IPS-15b (cell line): Measurements from ENCODE around the gene C11orf52.

ENCODE experiments used
- H3K27me3 ChIP-seq: one replicate; pipeline ENCODE4 v1.6.1; 2013; ENCODE audit warnings: low read length; ENCODE audit not compliant: control insufficient read depth, insufficient read depth
- H3K36me3 ChIP-seq: one replicate; pipeline ENCODE4 v1.6.1; 2013; ENCODE audit warnings: low read length; ENCODE audit not compliant: control insufficient read depth, insufficient read depth
- H3K4me1 ChIP-seq: one replicate; pipeline ENCODE4 v1.6.1; 2013; ENCODE audit warnings: mild to moderate bottlenecking, low read length; ENCODE audit not compliant: control insufficient read depth, insufficient read depth
- H3K4me3 ChIP-seq: one replicate; pipeline ENCODE4 v1.5.1; 2013; ENCODE audit warnings: low read depth, low read length
- H3K9ac ChIP-seq: one replicate; pipeline ENCODE4 v1.6.1; 2013; ENCODE audit warnings: low read depth, mild to moderate bottlenecking, low read length
- H3K9me3 ChIP-seq: one replicate; pipeline ENCODE4 v1.6.1; 2013; ENCODE audit warnings: mild to moderate bottlenecking, low read length; ENCODE audit not compliant: control insufficient read depth, insufficient read depth

Gene C11orf52

GRCh38 chr11:111967649-111968048 lies 48.9 kb downstream of the C11orf52 start:
- Histone ChIP-seq H3K36me3 (no peaks in the 10 kb centered on the region), H3K4me1 (peaks cover 6% of the 10 kb centered on the region), H3K9ac (no peak overlapping the region), H3K4me3 (no peak overlapping the region), H3K9me3 (no peaks in the 10 kb centered on the region), H3K27me3 (no peaks in the 10 kb centered on the region)

GRCh38 chr11:111969344-111969743 lies 50.6 kb downstream of the C11orf52 start:
- H3K9ac ChIP-seq, result no peak overlapping the region
- no peaks in the 10 kb centered on the region for H3K27me3 ChIP-seq
- no peaks in the 10 kb centered on the region for H3K36me3 ChIP-seq
- H3K4me3 ChIP-seq, result no peak overlapping the region
- H3K9me3 ChIP-seq, result no peaks in the 10 kb centered on the region
- no peaks in the 10 kb centered on the region for H3K4me1 ChIP-seq

GRCh38 chr11:111974446-111974845 lies 55.7 kb downstream of the C11orf52 start:
- H3K9me3 ChIP-seq, result no peaks in the 10 kb centered on the region
- no peak overlapping the region for H3K9ac ChIP-seq
- H3K36me3 ChIP-seq, result no peaks in the 10 kb centered on the region
- H3K4me1 ChIP-seq, result peaks cover 14% of the 10 kb centered on the region
- no peaks in the 10 kb centered on the region for H3K27me3 ChIP-seq
- H3K4me3 ChIP-seq, result no peak overlapping the region

DNA sequence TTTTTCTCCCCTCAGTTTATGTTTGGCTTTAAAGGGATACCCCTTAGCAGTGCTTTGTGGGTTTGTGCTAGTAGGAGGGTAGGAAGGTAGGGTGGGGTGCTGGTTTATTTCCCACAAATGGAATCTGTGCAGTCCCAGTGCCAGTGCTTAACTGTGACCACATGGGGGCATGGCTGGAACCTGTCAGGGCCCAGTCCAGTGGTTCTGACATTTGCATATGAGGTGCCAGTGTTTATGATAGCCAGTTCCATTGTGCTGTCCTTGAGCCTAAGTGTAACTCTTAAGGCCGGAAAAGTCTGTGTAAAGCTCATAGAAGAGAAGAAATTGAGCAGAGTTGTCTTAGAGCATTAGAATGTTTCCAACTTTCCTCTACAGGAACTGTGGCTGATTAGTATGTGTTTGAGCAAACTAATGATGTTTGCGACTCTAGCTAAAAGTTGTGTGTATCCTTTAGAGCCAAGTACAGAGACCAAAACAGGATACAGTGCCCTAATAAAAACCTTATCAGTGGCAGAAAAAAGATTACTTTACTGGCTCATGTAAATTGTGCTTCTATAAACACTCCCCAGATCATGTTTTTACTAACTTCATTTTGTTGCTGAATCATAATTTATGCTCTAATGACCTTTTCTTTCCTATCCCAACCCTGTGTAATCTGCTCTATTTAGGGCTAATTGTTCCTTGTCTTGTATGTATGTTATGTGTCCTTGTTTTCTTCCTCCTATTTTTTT lies 56.5 kb downstream of the C11orf52 start:
- Histone ChIP-seq H3K4me1 (peaks cover 14% of the 10 kb centered on the region), H3K9ac (no peak overlapping the region), H3K27me3 (no peaks in the 10 kb centered on the region), H3K36me3 (no peaks in the 10 kb centered on the region), H3K4me3 (no peak overlapping the region), H3K9me3 (no peaks in the 10 kb centered on the region)

GRCh38 chr11:111976119-111976766 lies 57.5 kb downstream of the C11orf52 start:
- Histone ChIP-seq H3K4me1 (peaks cover 14% of the 10 kb centered on the region), H3K36me3 (no peaks in the 10 kb centered on the region), H3K27me3 (no peaks in the 10 kb centered on the region), H3K4me3 (peak overlapping the region; percentile 86), H3K9me3 (no peaks in the 10 kb centered on the region), H3K9ac (peak overlapping the region; percentile 88)
